Right hindlimb (tissue), 1 donor: ENCODE measurements around the gene TSPAN15.
"Not testable (repeated sequence)": the region's sequence is repeated elsewhere in the genome, so short reads cannot be mapped to it uniquely, and the experiment has no call there.

Experiments
- DNase-seq: peaks from one replicate; pipeline ENCODE4 v3.0.0-alpha.2; 2018

The TSPAN15 gene

DNA sequence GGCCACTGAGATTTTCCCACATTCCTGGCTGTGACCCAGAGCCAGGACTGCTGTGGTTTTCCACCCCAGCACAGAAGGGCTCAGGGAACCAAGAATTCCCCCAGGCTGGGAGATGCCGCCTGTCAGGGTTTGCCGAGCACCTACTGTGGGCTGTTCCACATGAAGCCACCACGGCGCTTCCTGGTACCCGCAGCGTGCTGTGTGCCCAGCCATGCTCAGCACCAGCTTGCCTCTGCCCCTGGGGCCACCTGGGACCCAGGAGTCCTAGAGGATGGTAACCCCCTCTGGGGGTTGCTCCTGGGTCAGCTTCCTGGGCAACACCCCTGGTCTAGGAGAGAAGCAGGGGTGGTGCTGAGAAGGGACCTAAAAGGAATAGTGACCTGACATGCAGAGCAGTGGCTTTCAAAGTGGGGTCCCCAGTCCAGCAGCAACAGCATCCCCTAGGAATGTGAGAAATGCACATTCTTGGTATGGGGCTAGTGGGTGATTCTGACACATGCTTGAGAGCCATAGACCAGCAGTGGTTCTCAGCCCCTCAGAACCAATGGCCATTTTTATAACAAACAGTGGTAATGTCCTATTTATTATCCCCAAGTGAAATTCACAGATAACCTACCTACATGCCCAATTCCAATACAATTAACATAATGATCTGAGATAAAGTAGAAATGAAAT lies 53.4 kb downstream of the TSPAN15 start:
- DNase-seq: no peak

GRCh38 chr10:69505636-69506318 lies 54.5 kb downstream of the TSPAN15 start:
- DNase-seq: peak; percentile 20

GRCh38 chr10:69506487-69506833 lies 55.2 kb downstream of the TSPAN15 start:
- no peak for DNase-seq

GRCh38 chr10:69506834-69507713 lies 55.8 kb downstream of the TSPAN15 start:
- peak; percentile 29 for DNase-seq

DNA sequence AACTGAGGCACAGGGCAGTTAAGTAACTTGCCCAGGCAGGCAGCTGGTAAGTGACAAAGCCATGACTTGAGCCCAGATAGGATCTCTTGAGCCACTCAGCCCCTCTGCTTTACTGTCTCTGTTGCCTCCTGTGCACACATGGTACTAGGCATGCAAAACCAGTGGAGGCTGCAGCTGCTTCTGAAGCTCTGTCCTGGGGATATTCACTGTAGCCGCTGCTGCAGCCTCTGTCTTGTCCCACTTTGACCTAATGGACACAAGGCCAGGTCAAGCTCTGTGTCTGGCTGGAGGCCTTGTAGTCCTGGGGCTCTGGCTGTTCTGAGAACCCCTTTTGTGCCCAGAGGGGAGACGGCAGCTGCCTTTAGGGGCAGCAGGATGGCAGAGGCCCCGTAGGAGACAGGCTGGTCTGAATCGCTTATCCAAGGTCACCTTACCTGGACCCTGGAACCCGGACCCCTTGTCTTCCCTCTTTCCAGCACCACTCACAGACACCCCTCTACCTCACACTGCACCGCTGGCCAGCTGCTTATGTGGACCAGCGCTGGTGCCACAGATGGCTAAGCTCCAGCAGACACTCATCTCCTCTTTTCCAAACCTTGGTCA lies 57.6 kb downstream of the TSPAN15 start:
- no peak for DNase-seq

GRCh38 chr10:69512901-69513300 lies 61.6 kb downstream of the TSPAN15 start:
- no peak for DNase-seq

DNA sequence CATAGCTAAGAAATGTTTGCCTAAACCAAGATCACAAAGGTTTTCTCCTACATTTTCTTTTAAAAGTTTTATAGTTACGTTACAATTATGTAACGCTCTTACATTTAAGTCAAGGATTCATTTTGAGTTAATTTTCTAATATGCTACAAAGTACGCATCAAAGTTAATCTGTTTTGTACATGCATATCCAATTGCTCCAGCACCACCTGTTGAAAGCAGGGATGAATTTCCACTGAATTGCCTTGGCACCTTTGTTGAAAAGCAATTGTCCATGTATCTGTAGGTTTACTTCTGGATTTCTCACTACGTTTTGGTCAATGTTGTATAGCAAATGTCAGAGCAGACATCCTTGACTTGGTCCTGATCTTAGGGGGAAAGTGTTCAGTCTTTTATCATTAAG lies 62.4 kb downstream of the TSPAN15 start:
- DNase-seq: no peak

DNA sequence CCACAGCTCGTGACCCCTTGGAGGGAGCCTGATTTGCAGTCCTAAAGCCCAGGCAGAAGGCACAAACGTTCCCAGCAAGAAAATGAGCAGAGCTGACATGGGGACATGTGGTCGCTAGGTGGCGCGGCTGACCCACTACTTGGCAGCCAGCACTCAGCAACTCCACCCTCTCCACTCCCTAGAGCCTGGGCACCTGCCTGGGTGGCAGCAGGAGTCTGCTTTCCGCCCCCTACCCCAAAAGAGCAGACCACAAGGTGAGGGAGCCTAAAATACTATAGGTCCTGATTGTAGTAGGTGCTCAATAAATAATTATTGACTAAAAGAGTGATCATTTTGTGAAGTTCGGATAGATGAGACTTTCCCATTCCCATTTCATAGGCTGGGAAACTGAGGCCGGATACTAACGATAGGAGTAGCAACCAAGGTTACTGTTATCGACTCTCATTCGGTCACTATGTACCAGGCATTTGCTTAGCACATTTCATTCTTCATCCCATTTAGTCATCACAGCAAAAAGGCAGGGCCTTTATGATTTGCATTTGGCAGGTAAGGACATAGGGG lies 64.5 kb downstream of the TSPAN15 start:
- DNase-seq: peak; percentile 65

DNA sequence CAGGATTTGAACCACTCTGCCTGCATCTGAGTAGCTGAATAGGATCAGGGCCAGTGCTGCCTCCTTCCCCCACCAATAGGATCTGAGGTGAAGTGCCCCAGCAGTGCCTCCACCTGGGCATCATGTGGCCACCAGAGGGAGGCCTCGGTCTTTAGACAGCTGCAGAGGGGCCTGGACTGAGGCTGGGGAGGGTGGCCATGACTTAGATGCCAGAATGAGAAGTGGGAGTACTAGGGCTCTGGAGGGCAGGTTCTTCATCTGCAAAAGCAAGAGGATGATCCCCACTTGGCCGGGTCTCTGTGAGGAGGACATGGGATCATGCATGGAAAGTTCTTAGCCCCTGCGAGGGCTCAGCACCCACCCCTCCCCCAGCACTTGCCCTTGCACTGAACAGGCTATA lies 65.1 kb downstream of the TSPAN15 start:
- DNase-seq: no peak

- no peak for DNase-seq
Observed at GRCh38 chr10:69516796-69517195, 65.5 kb downstream of the TSPAN15 start.

GRCh38 chr10:69517271-69517848 lies 66.1 kb downstream of the TSPAN15 start:
- no peak for DNase-seq

- DNase-seq: no peak
Observed at GRCh38 chr10:69527961-69528360, 76.7 kb downstream of the TSPAN15 start.

DNA sequence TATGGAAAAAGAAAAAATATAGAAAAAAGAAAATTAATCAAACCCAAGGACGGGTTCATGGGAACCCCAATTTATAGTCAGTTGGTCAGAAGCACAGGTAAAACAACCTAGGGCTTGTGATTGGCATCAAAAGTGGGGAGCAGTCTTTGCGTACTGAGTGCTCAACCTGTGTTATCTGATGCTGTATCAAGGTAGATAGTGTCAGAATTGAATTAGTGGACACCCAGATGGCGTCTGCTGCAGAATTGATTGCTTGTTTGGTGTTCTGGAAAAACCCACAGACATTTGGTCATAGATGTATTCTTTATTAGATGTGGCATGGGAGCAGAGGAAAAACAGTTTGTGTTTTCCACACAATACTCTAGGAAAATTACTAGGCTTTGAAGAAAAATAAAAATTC lies 82.4 kb downstream of the TSPAN15 start:
- no peak for DNase-seq

DNA sequence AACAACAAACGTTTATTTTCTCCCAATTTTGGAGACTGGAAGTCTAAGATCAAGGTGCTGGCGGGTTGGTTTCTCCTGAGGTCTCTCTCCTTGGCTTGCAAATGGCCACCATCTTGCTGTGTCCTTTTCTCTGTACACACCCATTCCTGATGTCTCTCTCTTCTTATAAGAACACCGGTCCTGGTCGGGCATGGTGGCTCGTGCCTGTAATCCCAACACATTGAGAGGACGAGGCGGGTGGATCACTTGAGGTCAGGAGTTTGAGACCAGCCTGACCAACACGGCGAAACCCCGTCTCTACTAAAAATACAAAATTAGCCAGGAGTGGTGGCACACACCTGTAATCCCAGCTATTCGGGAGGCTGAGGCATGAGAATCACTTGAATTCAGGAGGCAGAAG lies 85.3 kb downstream of the TSPAN15 start:
- DNase-seq: not testable (repeated sequence)

- DNase-seq: no peak
Observed at GRCh38 chr10:69537449-69537848, 86.2 kb downstream of the TSPAN15 start.

GRCh38 chr10:69538461-69538860 lies 87.2 kb downstream of the TSPAN15 start:
- no peak for DNase-seq

DNA sequence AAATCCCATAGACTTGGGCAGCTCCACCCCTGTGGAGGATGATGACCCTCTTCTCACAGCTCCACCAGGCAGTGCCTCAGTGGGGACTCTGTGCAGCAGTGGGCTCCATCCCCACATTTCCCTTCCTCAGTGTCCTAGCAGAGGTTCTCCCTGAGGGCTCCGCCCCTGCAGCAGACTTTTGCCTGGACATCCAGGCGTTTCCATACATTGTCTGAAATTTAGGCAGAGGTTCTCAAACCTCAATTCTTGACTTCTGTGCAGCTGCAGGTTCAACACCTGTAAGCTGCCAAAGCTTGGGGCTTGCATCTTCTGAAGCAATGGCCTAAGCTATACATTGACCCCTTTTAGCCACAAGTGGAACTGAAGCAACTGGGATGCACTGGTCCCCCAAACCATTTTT lies 90.2 kb downstream of the TSPAN15 start:
- no peak for DNase-seq

DNA sequence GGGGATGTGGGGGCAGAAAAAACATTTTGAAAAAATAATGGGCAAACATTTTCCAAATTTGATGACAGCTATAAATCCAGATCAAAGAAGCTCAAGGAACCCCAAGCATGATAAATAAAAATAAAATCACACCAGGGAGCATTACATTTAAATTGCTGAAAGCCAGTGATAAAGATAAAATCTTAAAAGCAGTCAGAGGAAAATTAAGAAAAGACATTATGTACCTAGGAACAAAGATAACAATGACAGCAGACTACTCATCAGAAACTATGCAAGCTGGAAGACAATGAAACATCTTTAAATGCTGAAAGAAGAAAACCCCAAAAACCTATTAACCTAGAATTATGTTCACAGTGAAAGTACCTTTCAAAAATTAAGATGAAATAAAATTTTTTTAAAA lies 98.7 kb downstream of the TSPAN15 start:
- no peak for DNase-seq

- no peak for DNase-seq
Observed at GRCh38 chr10:69552268-69552667, 101.0 kb downstream of the TSPAN15 start.

DNA sequence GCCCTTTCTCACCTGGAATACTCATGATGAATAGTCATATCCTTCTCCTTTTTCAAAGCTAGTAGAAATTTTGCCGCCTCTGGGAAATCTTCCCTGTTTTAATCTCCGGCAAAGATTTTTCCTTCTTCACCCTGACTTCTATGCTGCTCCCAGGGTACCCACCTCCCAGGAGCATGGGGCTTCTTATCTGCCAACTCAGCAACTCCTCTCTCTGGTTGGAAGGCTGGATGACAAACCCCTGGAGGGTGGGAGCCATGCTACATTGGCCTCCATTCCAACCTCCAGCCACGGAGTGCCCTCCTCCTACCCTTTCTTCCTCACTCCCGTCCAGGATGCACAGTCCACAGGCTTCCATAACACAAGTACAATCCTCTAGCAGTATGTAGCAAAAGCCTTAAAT lies 102.1 kb downstream of the TSPAN15 start:
- no peak for DNase-seq

DNA sequence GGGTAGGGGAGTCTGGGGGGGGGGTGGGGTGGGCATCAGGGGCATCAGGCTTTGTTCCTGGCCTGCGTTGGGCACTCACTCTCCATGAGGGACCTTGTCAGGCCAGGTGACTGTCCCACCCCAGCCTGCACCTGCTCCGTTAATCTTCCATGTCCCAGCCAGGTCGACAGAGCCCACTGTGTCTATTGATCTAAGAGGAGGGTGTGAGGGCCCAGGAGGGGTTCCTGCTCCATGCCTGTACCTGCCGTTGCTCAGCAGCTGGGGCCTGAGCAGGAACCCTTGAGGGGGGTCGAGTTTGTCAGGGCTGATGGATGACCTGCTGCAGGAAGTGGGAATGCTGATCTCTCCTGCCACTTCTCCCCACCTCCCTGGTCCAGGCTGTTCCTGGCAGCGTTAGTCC lies 103.3 kb downstream of the TSPAN15 start:
- no peak for DNase-seq
